ENCODE data around the gene EPHB6. TPM values are rescaled to one million over a fixed set of nuclear protein-coding genes. Genes with fewer than 3 reads are reported as not detected.

Gene EPHB6
- total RNA-seq (ENCODE audit: low replicate concordance): 1.1 and 9.9 TPM in 2 replicates

GRCh38 chr7:142854372-142855113 lies at the start of gene EPHB6:
Gene EPHB6 (plus strand): TSS chr7:142855076. CDS start chr7:142863228, 8,152 bp downstream.

GRCh38 chr7:142885311-142886230 lies 30.7 kb downstream of the EPHB6 start, which contains the start of gene TRPV6:
Gene TRPV6 (minus strand): TSS chr7:142885745.

Other genes starting within 250 kb of the EPHB6 start
- gene PRSS1, start 105.6 kb upstream of the EPHB6 start, total RNA-seq (ENCODE audit: low replicate concordance): not detected in 2 replicates
- not detected in 2 replicates for gene PRSS2, start 84.1 kb upstream of the EPHB6 start, total RNA-seq (ENCODE audit: low replicate concordance)
- gene TRPV6, start 30.7 kb downstream of the EPHB6 start, total RNA-seq (ENCODE audit: low replicate concordance): not detected in 2 replicates
- gene TRPV5, start 78.7 kb downstream of the EPHB6 start, total RNA-seq (ENCODE audit: low replicate concordance): not detected in 2 replicates
- gene LLCFC1, start 84.4 kb downstream of the EPHB6 start, total RNA-seq (ENCODE audit: low replicate concordance): not detected in 2 replicates
- 0.53 TPM in 1 of 2 replicates, not detected in the other for gene KEL, start 107.3 kb downstream of the EPHB6 start, total RNA-seq (ENCODE audit: low replicate concordance)
- 0.12 TPM in 1 of 2 replicates, not detected in the other for gene OR9A2, start 172.1 kb downstream of the EPHB6 start, total RNA-seq (ENCODE audit: low replicate concordance)
- gene OR6V1, start 197.3 kb downstream of the EPHB6 start, total RNA-seq (ENCODE audit: low replicate concordance): not detected in 2 replicates

Data from smooth muscle cell of the coronary artery (primary cell).